SK-N-SH (cell line): ENCODE results near the gene P4HA1.

Source experiments
- EP300 ChIP-seq, 2 experiments: IDR thresholded peaks; 2 replicates each; pipeline versions ENCODE4 v1.4.0 to v1.6.1; 2012; ENCODE audit warnings: borderline replicate concordance in 1 of 2, low read depth in 1 of 2, low read length in 1 of 2
- EZH2phosphoT487 ChIP-seq: fragments of 200-600 bp; sonication (generic); IDR thresholded peaks from 2 replicates; pipeline ENCODE4 v1.6.1; 2017; ENCODE audit warnings: low read depth, mixed run types, mild to moderate bottlenecking, antibody characterized with exemption, moderate library complexity, borderline replicate concordance
- MXI1 ChIP-seq: IDR thresholded peaks from 2 replicates; pipeline ENCODE4 v1.6.1; 2012; ENCODE audit warnings: mild to moderate bottlenecking, low read depth, low read length, improper control_type of control experiment
- POLR2AphosphoS5 ChIP-seq: IDR thresholded peaks from 2 replicates; pipeline ENCODE4 v1.6.1; 2012; ENCODE audit warnings: low read depth, low read length
- RAD21 ChIP-seq: IDR thresholded peaks from 2 replicates; pipeline ENCODE4 v1.6.1; 2012; ENCODE audit warnings: mild to moderate bottlenecking, low read length
- RFX5 ChIP-seq: IDR thresholded peaks from 2 replicates; pipeline ENCODE4 v1.6.1; 2012; ENCODE audit warnings: mild to moderate bottlenecking, improper control_type of control experiment, low read length
- SMC3 ChIP-seq: IDR thresholded peaks from 2 replicates; pipeline ENCODE4 v1.6.1; 2012; ENCODE audit warnings: low read depth, low read length, improper control_type of control experiment
- TAF1 ChIP-seq: IDR thresholded peaks from 2 replicates; pipeline ENCODE4 v1.6.1; 2012; ENCODE audit warnings: low read depth, mild to moderate bottlenecking, low read length, moderate library complexity, borderline replicate concordance
- TCF12 ChIP-seq: IDR thresholded peaks from 2 replicates; pipeline ENCODE4 v1.4.0; 2012
- TF ChIP-seq, protein P1 (sequence below): fragments of 200-600 bp; sonication (generic); IDR thresholded peaks from 2 replicates; pipeline ENCODE4 v1.6.1; 2017; ENCODE audit warnings: antibody characterized with exemption, mild to moderate bottlenecking, moderate library complexity
- TF ChIP-seq, protein P2 (sequence below): IDR thresholded peaks from 2 replicates; pipeline ENCODE4 v1.4.0; 2012; ENCODE audit warnings: low read depth, borderline replicate concordance
- TF ChIP-seq, protein P3 (sequence below): IDR thresholded peaks from 2 replicates; pipeline ENCODE4 v1.6.1; 2012; ENCODE audit warnings: mild to moderate bottlenecking, low read depth, low read length, moderate library complexity
- TF ChIP-seq, protein P4 (sequence below): IDR thresholded peaks from 2 replicates; pipeline ENCODE4; 2012

DNA sequence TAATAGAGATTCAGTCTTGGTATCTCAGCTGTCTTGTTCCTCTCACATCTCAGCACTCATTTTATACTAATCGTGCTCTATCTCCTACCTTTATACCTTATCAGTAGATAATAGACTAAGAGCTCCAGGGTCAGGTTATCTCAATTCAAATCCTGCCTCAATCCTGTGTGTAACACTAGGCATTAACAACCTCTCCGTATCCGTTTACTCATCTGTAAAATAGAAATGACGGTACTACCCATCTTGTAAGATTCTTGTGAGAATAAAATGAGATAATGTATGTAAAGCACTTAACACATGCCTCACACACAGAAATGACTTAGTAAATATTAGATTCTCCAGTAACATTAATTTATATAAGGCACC is 622 bp upstream of the P4HA1 start:
- no peak for TF ChIP-seq POLR2AphosphoS5
- TF ChIP-seq EZH2phosphoT487: no peak
- no peak for TF ChIP-seq EP300 (IDR thresholded peaks at IDR 0.05; ENCODE audit: borderline replicate concordance in 1 of 2, low read depth in 1 of 2, low read length in 1 of 2)
- TF ChIP-seq, protein P1, sequence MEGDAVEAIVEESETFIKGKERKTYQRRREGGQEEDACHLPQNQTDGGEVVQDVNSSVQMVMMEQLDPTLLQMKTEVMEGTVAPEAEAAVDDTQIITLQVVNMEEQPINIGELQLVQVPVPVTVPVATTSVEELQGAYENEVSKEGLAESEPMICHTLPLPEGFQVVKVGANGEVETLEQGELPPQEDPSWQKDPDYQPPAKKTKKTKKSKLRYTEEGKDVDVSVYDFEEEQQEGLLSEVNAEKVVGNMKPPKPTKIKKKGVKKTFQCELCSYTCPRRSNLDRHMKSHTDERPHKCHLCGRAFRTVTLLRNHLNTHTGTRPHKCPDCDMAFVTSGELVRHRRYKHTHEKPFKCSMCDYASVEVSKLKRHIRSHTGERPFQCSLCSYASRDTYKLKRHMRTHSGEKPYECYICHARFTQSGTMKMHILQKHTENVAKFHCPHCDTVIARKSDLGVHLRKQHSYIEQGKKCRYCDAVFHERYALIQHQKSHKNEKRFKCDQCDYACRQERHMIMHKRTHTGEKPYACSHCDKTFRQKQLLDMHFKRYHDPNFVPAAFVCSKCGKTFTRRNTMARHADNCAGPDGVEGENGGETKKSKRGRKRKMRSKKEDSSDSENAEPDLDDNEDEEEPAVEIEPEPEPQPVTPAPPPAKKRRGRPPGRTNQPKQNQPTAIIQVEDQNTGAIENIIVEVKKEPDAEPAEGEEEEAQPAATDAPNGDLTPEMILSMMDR: no peak
- TF ChIP-seq, protein P2, sequence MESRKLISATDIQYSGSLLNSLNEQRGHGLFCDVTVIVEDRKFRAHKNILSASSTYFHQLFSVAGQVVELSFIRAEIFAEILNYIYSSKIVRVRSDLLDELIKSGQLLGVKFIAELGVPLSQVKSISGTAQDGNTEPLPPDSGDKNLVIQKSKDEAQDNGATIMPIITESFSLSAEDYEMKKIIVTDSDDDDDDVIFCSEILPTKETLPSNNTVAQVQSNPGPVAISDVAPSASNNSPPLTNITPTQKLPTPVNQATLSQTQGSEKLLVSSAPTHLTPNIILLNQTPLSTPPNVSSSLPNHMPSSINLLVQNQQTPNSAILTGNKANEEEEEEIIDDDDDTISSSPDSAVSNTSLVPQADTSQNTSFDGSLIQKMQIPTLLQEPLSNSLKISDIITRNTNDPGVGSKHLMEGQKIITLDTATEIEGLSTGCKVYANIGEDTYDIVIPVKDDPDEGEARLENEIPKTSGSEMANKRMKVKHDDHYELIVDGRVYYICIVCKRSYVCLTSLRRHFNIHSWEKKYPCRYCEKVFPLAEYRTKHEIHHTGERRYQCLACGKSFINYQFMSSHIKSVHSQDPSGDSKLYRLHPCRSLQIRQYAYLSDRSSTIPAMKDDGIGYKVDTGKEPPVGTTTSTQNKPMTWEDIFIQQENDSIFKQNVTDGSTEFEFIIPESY: no peak
- TF ChIP-seq, protein P3, sequence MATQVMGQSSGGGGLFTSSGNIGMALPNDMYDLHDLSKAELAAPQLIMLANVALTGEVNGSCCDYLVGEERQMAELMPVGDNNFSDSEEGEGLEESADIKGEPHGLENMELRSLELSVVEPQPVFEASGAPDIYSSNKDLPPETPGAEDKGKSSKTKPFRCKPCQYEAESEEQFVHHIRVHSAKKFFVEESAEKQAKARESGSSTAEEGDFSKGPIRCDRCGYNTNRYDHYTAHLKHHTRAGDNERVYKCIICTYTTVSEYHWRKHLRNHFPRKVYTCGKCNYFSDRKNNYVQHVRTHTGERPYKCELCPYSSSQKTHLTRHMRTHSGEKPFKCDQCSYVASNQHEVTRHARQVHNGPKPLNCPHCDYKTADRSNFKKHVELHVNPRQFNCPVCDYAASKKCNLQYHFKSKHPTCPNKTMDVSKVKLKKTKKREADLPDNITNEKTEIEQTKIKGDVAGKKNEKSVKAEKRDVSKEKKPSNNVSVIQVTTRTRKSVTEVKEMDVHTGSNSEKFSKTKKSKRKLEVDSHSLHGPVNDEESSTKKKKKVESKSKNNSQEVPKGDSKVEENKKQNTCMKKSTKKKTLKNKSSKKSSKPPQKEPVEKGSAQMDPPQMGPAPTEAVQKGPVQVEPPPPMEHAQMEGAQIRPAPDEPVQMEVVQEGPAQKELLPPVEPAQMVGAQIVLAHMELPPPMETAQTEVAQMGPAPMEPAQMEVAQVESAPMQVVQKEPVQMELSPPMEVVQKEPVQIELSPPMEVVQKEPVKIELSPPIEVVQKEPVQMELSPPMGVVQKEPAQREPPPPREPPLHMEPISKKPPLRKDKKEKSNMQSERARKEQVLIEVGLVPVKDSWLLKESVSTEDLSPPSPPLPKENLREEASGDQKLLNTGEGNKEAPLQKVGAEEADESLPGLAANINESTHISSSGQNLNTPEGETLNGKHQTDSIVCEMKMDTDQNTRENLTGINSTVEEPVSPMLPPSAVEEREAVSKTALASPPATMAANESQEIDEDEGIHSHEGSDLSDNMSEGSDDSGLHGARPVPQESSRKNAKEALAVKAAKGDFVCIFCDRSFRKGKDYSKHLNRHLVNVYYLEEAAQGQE: no peak
- TF ChIP-seq TCF12: no peak
- no peak for TF ChIP-seq RFX5
- no peak for TF ChIP-seq MXI1
- no peak for TF ChIP-seq RAD21
- TF ChIP-seq, protein P4, sequence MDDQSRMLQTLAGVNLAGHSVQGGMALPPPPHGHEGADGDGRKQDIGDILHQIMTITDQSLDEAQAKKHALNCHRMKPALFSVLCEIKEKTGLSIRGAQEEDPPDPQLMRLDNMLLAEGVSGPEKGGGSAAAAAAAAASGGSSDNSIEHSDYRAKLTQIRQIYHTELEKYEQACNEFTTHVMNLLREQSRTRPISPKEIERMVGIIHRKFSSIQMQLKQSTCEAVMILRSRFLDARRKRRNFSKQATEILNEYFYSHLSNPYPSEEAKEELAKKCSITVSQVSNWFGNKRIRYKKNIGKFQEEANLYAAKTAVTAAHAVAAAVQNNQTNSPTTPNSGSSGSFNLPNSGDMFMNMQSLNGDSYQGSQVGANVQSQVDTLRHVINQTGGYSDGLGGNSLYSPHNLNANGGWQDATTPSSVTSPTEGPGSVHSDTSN: no peak
- TF ChIP-seq SMC3: no peak
- no peak for TF ChIP-seq TAF1
